HG03066 (cell line): ENCODE data around the gene REST.
"Not testable (repeated sequence)": the region's sequence is repeated elsewhere in the genome, so short reads cannot be mapped to it uniquely, and the experiment has no call there.

ENCODE experiments used
- ATAC-seq: cut with Tn5 transposase; IDR thresholded peaks from one replicate; pipeline ENCODE4 v1.9.1; 2021; ENCODE audit warnings: low read depth; ENCODE audit not compliant: unreplicated experiment

Gene REST, protein sequence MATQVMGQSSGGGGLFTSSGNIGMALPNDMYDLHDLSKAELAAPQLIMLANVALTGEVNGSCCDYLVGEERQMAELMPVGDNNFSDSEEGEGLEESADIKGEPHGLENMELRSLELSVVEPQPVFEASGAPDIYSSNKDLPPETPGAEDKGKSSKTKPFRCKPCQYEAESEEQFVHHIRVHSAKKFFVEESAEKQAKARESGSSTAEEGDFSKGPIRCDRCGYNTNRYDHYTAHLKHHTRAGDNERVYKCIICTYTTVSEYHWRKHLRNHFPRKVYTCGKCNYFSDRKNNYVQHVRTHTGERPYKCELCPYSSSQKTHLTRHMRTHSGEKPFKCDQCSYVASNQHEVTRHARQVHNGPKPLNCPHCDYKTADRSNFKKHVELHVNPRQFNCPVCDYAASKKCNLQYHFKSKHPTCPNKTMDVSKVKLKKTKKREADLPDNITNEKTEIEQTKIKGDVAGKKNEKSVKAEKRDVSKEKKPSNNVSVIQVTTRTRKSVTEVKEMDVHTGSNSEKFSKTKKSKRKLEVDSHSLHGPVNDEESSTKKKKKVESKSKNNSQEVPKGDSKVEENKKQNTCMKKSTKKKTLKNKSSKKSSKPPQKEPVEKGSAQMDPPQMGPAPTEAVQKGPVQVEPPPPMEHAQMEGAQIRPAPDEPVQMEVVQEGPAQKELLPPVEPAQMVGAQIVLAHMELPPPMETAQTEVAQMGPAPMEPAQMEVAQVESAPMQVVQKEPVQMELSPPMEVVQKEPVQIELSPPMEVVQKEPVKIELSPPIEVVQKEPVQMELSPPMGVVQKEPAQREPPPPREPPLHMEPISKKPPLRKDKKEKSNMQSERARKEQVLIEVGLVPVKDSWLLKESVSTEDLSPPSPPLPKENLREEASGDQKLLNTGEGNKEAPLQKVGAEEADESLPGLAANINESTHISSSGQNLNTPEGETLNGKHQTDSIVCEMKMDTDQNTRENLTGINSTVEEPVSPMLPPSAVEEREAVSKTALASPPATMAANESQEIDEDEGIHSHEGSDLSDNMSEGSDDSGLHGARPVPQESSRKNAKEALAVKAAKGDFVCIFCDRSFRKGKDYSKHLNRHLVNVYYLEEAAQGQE

DNA sequence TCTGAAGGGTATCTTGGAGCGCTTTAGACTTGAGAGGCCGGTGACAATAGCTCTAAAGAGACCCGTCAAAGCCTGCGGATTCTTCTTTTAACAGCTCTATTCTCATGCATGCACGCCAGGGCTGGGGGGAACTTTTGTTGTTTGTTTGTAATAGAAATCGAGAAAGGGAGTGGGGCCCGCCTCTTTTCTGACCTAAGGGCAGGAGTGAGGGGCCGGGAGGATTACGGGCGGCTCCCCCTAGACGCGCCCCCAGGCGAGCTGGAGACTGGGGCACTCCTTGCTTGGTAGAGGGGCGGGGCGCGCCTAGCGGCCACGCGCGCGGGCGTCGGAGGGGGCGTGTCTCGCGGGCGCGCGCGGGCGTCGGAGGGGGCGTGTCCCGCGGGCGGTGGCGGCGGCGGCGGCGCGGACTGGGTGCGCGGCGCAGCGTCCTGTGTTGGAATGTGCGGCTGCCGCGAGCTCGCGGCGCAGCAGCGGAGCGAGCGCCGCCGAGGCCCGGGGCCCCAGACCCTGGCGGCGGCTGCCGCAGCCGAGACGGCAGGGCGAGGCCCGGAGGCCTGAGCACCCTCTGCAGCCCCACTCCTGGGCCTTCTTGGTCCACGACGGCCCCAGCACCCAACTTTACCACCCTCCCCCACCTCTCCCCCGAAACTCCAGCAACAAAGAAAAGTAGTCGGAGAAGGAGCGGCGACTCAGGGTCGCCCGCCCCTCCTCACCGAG lies at the start of gene REST:
TSS of gene REST (plus strand) at position 412 of the 717 bp plus-strand sequence. CDS start 2,739 bp downstream, outside the sequence.
- ATAC-seq: peak; percentile 41

DNA sequence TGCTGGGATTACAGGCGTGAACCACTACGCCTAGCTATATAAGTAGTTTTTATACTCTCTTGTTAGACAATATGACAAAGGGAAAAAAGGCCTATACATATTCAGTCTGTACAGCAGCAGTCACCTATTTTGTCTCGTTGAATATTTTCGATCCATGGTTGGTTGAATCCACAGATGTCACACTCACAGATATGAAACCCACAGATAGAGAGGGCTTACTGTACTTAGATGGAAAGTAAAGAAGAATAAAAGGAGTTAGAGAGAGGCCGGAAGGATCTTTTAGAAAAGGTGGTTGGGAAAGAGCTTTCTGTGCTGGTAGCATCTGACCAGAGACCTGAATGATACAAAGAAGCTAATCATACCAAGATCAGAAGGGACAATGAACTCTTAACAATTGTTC lies 47.9 kb upstream of the REST start:
- ATAC-seq: no peak

DNA sequence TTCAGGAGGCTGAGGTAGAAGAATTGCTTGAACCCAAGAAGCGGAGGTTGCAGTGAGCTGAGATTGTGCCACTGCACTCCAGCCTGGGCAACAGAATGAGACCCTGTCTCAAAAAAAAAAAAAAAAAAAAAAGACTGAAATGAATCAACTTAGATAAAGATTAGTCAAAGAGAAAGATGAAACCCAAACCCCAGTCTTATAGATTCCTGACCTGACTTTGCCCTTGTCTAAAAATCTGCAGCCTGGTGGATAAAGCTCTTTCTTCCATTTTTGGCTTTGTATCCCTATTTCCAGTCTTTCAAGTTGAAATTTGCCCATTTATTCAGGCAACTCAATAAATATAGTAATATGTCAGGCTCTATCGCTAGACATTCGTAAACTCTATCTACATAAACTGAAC lies 46.9 kb upstream of the REST start:
- ATAC-seq: no peak

DNA sequence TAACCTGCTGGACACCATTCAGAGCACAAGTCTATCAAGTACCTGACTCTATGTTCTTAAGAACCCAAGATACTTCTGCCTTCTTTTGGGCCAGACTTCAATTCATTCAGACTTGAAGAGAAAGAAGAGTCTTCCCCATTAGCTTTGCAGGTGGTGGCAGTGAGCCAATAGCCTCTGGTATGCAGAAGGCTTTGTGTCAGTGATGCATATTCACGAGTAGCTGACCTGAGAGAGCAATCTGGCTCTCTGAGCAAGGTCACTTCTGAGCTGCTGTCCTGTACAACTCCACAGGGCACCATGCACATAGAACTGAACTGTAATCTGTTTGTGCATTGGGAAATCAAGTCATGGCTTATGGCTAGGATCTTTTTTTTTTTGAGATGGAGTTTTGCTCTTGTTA lies 46.3 kb upstream of the REST start:
- ATAC-seq: no peak

DNA sequence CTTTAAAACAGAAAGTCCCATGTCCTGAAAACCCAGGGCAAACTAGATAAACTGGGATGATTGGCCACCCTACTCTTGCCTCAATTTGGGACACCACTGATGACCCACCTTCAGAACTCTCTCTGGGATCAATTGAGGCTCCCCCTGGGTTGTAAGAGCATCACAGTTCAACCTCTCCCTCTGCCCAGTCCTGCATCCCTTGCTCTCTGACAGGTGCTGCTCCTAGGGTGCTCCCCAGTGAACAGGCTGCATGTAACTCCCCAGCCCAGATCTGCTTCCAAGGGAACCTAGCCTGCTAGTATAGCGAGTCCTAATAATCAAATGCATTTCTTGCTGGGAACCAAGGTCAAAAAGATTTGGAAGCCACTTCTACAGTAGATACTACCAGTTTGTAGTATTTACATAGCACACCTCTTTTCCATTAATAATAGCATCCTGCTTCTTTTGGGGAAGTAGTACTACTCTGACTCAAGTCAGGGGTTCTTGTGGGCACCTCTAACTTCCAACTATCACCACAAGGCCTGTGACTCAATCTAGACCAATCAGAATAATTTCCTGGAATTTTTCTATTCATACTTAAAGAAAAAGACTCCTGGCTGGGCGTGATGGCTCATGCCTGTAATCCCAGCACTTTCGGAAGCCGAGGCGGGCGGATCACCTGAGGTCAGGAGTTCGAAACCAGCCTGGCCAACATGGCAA lies 44.1 kb upstream of the REST start:
- no peak for ATAC-seq

DNA sequence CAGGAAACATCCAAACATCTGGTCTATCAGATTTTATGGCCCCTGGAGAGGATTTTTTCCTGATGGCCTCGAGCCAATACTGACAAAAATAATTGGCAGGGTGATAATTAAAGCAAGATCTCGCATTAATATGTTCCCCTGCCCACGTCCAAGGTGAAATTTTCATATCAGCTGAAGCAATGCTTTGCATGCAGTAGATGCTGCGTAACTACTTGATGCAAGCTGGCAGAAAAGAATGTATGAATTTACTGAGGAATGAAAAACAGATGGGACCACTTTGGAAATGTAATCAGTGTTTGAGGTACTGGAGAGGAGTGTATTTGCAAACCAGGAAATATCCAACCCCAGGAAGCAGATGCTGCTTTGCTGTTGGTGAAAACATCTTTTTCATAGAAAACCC lies 36.8 kb upstream of the REST start:
- no peak for ATAC-seq

DNA sequence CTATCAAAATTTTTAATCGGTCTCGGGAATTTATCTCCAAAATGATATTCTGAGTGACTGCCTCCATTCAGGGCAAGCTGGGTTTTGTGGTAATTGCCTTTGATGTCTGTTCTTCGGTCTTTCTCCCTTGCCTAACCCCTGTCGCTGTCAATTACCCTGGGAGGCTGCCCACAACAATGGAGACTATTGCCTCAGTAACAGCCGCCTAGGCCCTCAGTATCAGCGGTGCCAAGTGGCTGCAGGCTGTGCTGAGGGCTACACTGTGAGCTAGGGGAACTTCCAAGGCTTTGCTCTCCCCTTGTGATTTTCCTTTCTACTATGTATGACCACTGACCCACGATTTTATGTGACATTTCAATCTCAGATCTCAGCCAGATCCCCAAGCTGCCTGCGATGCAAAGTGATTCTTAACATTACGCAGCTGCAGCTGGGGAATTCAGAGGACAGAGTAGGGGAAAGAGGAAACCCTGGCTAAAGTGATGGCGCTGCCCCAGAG lies 36.3 kb upstream of the REST start:
- ATAC-seq: no peak

DNA sequence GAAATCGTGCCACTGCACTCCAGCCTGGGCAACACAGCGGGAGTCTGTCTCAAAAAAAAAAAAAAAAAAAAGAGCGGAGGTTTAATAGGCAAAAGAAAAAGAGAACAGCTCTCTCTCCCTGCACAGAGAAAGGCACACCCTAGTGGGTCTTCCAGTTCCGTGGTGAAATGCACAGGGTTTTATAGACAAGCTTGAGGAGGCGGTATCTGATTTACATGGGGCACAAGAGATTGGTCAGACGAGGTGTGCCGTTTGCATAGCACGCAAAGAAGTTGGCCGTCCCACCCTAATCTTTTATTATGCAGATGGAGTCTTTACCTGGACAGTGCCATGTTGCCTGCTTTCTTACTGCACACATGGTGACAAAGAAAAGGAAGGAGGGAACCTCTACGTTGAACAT lies 33.5 kb upstream of the REST start:
- no peak for ATAC-seq

DNA sequence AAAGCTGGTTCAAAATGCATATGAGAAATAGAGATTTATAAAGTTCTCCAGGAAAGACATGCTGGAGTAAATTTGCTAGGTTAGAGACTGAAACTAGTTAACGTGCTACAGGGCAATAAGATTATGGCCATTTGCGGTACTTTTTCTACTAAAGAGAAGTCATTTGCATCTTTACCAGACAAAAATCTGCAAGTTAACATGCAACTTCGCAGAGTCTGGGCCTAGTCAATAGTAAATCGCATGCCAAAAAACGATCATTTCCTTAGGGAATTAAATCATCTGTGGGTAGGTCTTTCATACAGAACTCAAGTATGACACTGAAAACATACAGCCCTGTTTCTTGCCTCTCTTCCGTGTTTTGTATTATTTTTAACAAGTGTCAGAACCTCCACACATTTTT lies 32.8 kb upstream of the REST start:
- ATAC-seq: no peak

DNA sequence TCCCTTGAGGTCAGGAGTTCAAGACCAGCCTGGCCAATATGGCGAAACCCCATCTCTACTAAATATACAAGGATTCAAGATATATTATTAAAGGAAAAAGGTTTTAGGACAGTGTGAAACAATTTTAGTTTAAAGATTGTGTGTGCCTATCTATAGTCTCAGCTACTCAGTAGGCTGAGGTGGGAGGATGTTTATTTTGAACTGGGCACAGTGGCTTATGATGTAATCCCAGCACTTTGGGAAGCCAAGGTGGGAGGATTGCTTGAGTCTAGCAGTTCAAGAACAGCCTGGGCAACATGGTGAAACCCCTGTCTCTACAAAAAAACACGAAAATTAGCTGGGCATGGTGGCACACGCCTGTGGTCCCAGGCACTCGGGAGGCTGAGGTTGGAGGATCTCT lies 31.4 kb upstream of the REST start:
- ATAC-seq: no peak

DNA sequence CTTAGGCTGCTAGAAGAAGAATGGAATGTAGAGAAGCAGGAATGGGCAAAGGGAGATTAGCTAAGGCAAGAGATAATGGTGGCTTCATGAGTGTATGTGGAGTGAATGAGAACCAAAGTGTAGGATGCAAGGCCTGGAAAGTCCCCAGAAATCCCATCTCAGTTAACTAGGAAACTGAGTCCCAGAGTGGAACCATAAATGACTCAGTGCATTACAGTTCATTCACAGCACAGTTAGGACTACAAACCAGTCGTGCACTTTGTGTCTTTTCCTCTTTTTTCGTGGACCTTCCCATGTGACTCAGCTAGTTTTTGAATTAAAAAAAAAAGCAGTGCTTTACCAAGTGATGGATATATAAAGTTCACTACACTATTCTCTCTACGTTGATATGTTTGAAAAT lies 27.7 kb upstream of the REST start:
- no peak for ATAC-seq

DNA sequence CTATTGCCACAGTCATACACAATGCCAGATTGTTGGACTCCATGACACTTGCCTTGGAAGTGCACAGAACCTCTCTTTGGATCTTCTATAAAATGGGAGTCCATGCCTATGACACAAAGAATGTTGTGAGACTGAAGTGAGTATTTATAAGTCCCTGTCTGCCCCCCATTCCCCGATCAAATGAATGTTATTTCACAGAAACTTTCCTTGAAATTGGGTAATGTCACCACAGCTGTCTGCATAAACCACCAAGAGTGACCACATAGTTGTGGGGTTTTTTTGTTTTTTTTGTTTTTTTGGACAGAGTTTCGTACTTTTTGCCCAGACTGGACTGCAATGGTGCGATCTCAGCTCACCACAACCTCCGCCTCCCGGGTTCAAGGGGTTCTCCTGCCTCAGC lies 27.1 kb upstream of the REST start:
- no peak for ATAC-seq

DNA sequence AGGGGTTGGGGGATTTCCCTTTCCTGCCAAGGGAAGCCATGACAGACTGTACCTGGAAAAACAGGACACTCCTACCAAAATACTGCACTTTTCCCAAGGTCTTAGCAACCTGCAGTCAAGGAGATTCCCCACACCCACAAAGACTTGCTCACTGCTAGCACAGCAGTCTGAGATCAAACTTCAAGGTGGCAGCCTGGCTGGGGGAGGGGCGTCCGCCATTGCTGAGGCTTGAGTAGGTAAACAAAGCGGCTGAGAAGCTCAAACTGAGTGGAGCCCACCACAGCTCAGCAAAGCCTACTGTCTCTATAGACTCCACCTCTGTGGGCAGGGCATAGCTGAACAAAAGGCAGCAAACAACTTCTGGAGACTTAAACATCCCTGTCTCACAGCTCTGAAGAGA lies 23.2 kb upstream of the REST start:
- not testable (repeated sequence) for ATAC-seq

DNA sequence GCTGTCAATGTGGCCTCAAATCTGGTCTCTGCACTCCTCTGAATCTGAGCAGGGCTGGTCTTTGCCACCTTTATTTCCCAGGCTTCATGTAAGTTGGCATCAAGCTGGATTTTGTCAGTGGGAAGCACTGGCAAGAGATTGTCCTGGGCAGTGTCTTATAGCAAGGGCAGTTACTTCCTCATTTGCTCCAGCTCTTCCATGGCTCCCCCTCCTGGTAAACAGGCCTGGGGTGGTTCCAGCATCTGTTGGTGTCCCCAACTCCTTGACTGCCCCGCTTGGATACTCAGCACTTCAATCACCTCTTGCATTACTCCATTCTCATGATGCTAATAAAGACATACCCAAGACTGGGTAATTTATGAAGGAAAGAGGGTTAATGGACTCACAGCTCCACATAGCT lies 15.0 kb upstream of the REST start:
- no peak for ATAC-seq

DNA sequence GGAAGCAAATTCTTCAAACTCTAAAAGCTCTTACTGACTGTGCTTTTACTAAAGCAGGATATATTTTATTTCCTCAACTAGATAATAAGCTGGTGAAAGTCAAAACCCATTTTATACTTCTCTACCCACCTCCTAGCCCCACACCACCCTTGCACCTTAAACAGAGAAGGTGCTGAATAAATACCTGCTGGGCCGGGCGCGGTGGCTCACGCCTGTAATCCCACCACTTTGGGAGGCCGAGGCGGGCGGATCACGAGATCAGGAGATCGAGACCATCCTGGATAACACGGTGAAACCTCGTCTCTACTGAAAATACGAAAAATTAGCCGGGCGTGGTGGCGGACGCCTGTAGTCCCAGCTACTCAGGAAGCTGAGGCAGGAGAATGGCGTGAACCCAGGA lies 9.9 kb upstream of the REST start:
- not testable (repeated sequence) for ATAC-seq

DNA sequence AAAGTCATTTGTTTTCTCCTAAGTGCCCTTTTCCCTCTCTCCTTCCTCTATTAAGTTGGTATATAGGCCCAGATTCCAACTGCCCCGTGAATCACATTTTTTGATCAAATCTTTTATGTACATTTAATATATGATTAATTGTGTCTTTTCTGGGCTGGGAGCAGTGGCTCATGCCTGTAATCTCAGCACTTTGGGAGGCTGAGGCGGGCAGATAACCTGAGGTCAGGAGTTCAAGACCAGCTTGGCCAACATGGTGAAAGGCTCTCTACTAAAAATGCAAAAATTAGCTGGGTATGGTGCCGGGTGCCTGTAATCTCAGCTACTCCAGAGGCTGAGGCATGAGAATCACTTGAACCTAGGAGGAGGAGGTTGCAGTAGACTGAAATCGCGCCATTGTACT lies 7.5 kb upstream of the REST start:
- ATAC-seq: not testable (repeated sequence)

DNA sequence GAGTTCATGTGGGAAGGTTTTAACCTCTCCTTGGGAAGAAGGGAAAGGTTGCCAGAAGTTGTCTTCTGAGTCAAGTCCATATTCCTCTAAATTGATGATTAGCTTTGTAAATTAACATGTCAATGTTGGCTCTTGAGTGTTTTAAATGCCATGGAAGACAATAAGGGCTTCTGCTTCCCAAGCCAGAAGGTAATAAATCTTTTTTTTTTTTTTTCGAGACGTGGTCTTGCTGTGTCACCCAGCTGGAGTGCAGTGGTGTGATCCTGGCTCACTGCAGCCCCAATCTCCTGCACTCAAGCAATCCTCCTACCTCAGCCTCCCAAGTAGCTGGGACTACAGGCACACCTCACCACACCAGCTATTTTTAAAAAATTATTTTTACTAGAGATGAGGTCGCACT lies 5.0 kb upstream of the REST start:
- no peak for ATAC-seq

DNA sequence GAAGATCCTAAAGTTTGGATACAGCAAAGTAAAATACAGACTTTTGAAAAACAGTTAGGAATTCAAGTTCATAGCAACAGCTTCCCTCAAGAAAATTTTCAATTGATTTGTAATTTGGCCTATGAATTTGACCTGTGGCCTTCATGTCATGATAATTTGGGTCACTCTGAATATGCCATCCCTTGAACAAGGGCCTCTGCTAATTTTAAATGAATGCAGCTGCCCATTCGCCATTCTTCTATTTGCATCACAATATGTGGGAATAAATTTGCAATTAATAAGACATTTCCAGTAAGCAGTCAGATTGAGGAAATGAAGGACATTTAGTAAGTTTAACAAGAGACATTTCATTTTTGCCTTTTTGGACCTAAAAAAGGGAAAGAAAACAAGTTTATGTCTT lies 1.9 kb upstream of the REST start:
- ATAC-seq: no peak

DNA sequence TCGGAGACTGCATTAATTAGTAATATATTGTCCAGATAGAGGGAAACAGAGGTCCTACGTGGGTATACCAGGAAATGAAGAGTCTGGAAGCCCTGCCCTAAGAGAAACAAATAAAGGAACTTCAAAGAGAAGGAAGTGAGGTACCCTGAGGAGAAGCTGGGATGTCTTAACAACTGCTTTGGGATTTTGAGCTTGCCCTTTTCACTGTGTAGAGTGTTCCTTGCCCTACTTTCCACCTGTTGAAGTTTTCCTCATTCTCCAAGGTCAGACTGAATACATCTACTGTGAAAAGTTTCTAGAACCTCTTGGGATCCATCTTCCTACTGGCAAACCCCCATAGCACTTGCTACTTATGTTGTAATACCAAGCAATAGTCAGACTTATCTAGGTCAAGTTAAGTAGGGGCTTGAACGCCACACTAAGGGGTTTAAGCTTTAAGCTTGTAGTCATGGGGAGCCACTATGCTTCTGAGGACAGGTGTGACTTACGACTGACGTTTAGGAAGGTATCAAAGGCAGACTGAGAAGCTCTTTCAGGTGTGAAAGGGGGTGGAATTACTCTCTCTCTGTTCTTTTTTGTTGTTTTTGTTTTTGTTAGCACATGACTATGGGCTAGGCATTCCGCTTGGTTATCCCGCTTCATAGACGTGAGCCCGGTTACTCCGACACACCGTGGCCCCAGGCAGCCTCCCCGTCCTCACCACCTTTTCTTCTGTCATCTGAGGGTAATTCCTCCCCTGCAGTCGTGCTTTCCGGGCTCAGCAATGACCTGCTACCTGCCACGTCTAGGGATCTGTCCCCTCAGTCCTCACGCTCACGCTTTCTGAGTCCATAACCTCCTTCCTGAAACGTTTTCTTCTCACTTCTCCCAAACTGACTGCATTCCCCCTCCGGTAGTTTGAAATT lies 959 bp upstream of the REST start:
- no peak for ATAC-seq
